ENCODE measurements around the gene GPR3. TPM values are rescaled to one million over a fixed set of nuclear protein-coding genes. Genes with fewer than 3 reads are reported as not detected.

The GPR3 gene
- total and polyA plus RNA-seq, 2 of the 13 experiments (the other 11 are each of a cell fraction or from before 2014, with no cell fraction given) = 1.00 to 2.6 TPM

GRCh38 chr1:27343639-27344025 lies 48.8 kb upstream of the GPR3 start:
- in situ Hi-C loops (cut with HindIII; ENCODE audit: extremely low pct_ligation_motif_present, low pct_unique_long_range_greater_than_20kb) (no loop called here), intact Hi-C loops (cut with micrococcal nuclease; ENCODE audit: unreplicated experiment) (no loop called here)
- Histone ChIP-seq H2AFZ (ENCODE audit: low read length) (no peak overlapping the region), H3K9ac (ENCODE audit: insufficient read depth, low read depth, low read length) (peak overlapping the region; percentile 72), H3K4me3 (replicated peaks in 1 of 3; ENCODE audit: insufficient read depth in 1 of 3, low read depth in 2 of 3, low read length in 3 of 3) (peak overlapping the region; percentile 65 to 84 (median 79)), H3K27me3 (ENCODE audit: control insufficient read depth in 1 of 2, insufficient read depth in 2 of 2, low read length in 2 of 2) (no peaks in the 10 kb centered on the region; a peak in 1 of 5 replicates), H3K36me3 (replicated peaks in 1 of 2; ENCODE audit: control insufficient read depth in 1 of 2, insufficient read depth in 2 of 2, low read length in 2 of 2) (no peaks in the 10 kb centered on the region), H3K4me1 (ENCODE audit: insufficient read depth, low read length) (peaks cover 20% of the 10 kb centered on the region), H4K20me1 (ENCODE audit: insufficient read depth, low read length) (no peaks in the 10 kb centered on the region), H3K79me2 (ENCODE audit: insufficient read depth, low read length) (no peaks in the 10 kb centered on the region), H3K4me2 (ENCODE audit: low read depth, low read length) (peak overlapping the region; percentile 99), H3K27ac (ENCODE audit: extremely low read length, insufficient read depth, low read length) (peak overlapping the region; percentile 54), H3K9me3 (ENCODE audit: low read length) (no peaks in the 10 kb centered on the region)
- no peak for DNase-seq (ENCODE audit: low spot score)
- ChIA-PET POLR2A (interaction anchor here (0.7 to 3.2 kb wide), 4 partner anchors 9 to 22 kb away, joined by 3 to 36 read pairs (median 12); partner anchors contain the start of gene MAP3K6), CTCF (ENCODE audit: low intra/inter-chr PET ratio, low total read pairs) (no interaction called here)
- ATAC-seq = no peak
- TSS peak; percentile 73 for BruUV-seq (replicated peaks)
- no peak for FAIRE-seq
- WGBS (ENCODE audit: low lambda C conversion rate) = 56% methylated on average over 5 of the region's 5 CpGs
- TF ChIP-seq ZBTB2 (CRISPR knock-in tag; IDR thresholded peaks at IDR 0.05; ENCODE audit: low read depth) = no peak
- no peak for TF ChIP-seq HDAC6 (IDR thresholded peaks at IDR 0.05; ENCODE audit: low read depth, low read length)
- no peak for TF ChIP-seq SOX5 (CRISPR knock-in tag; IDR thresholded peaks at IDR 0.05; ENCODE audit: borderline replicate concordance)
- no peak for TF ChIP-seq GMEB2 (CRISPR knock-in tag; IDR thresholded peaks at IDR 0.05; ENCODE audit: low read depth)
- TF ChIP-seq RORA (CRISPR knock-in tag; IDR thresholded peaks at IDR 0.05) = no peak
- TF ChIP-seq ZSCAN25 (CRISPR knock-in tag; IDR thresholded peaks at IDR 0.05) = no peak
- TF ChIP-seq HMGXB3 (CRISPR knock-in tag; IDR thresholded peaks at IDR 0.05; ENCODE audit: borderline replicate concordance) = no peak
- TF ChIP-seq ZNF431 (CRISPR knock-in tag; IDR thresholded peaks at IDR 0.05; ENCODE audit: borderline replicate concordance, low read depth) = no peak
- TF ChIP-seq TEAD3 (CRISPR knock-in tag; optimal IDR thresholded peaks at IDR 0.05; ENCODE audit: borderline replicate concordance) = no peak
- TF ChIP-seq BCL3 (CRISPR knock-in tag; IDR thresholded peaks at IDR 0.05) = no peak
- no peak for TF ChIP-seq ZNF572 (CRISPR knock-in tag; IDR thresholded peaks at IDR 0.05)
- TF ChIP-seq CEBPB (IDR thresholded peaks at IDR 0.05; ENCODE audit: borderline replicate concordance, low read depth, low read length) = no peak
